ENCODE measurements around the gene TTC27. TPM values are rescaled to one million over a fixed set of nuclear protein-coding genes. Genes with fewer than 3 reads are reported as not detected.

The TTC27 gene
- polyA plus RNA-seq, 4 donors: 3.4 to 14.6 (median 8.1) TPM

- Histone ChIP-seq H3K4me3 (ENCODE audit: low read depth in 1 of 3, low read length in 3 of 3) (no peak overlapping the region), H3K36me3 (ENCODE audit: control insufficient read depth in 3 of 3, insufficient read depth in 2 of 3, low read depth in 1 of 3, low read length in 3 of 3) (peaks cover 0 to 16% (median 5%) of the 10 kb centered on the region in 3 donors), H3K4me1 (ENCODE audit: control insufficient read depth in 3 of 3, insufficient read depth in 2 of 3, low read depth in 1 of 3, low read length in 2 of 3) (no peaks in the 10 kb centered on the region), H3K9me3 (ENCODE audit: control insufficient read depth in 2 of 2, insufficient read depth in 1 of 2, low read depth in 1 of 2, low read length in 1 of 2) (no peaks in the 10 kb centered on the region), H3K27ac (ENCODE audit: low read depth in 1 of 3, low read length in 2 of 3) (no peak overlapping the region), H3K27me3 (ENCODE audit: control insufficient read depth in 3 of 3, insufficient read depth in 3 of 3, low read length in 3 of 3) (no peaks in the 10 kb centered on the region)
- no peak for DNase-seq
- FAIRE-seq: no peak
Observed at GRCh38 chr2:32678825-32679224, 51.0 kb downstream of the TTC27 start.

GRCh38 chr2:32680942-32681341, 53.1 kb downstream of the TTC27 start:
- Histone ChIP-seq H3K9me3 (ENCODE audit: control insufficient read depth in 2 of 2, insufficient read depth in 1 of 2, low read depth in 1 of 2, low read length in 1 of 2) (no peaks in the 10 kb centered on the region), H3K4me3 (ENCODE audit: low read depth in 1 of 3, low read length in 3 of 3) (no peak overlapping the region), H3K4me1 (ENCODE audit: control insufficient read depth in 3 of 3, insufficient read depth in 2 of 3, low read depth in 1 of 3, low read length in 2 of 3) (no peaks in the 10 kb centered on the region), H3K27ac (ENCODE audit: low read depth in 1 of 3, low read length in 2 of 3) (no peak overlapping the region), H3K36me3 (ENCODE audit: control insufficient read depth in 3 of 3, insufficient read depth in 2 of 3, low read depth in 1 of 3, low read length in 3 of 3) (peaks cover 0 to 18% (median 5%) of the 10 kb centered on the region in 3 donors), H3K27me3 (ENCODE audit: control insufficient read depth in 3 of 3, insufficient read depth in 3 of 3, low read length in 3 of 3) (no peaks in the 10 kb centered on the region)
- FAIRE-seq: no peak
- 71 to 78% (median 72%) methylated on average over 4 of the region's 4 CpGs for WGBS, 3 donors
- no peak for DNase-seq

- Histone ChIP-seq H3K4me1 (ENCODE audit: control insufficient read depth in 3 of 3, insufficient read depth in 2 of 3, low read depth in 1 of 3, low read length in 2 of 3) (no peaks in the 10 kb centered on the region), H3K36me3 (ENCODE audit: control insufficient read depth in 3 of 3, insufficient read depth in 2 of 3, low read depth in 1 of 3, low read length in 3 of 3) (peaks cover 0 to 11% (median 7%) of the 10 kb centered on the region in 3 donors), H3K9me3 (ENCODE audit: control insufficient read depth in 2 of 2, insufficient read depth in 1 of 2, low read depth in 1 of 2, low read length in 1 of 2) (no peaks in the 10 kb centered on the region), H3K27me3 (ENCODE audit: control insufficient read depth in 3 of 3, insufficient read depth in 3 of 3, low read length in 3 of 3) (no peaks in the 10 kb centered on the region), H3K27ac (ENCODE audit: low read depth in 1 of 3, low read length in 2 of 3) (no peak overlapping the region), H3K4me3 (ENCODE audit: low read depth in 1 of 3, low read length in 3 of 3) (no peak overlapping the region)
- WGBS, 3 donors: 92 to 95% (median 93%) methylated on average over 5 of the region's 5 CpGs
- DNase-seq (no peak), FAIRE-seq (no peak)
Observed at GRCh38 chr2:32683520-32684086, 55.8 kb downstream of the TTC27 start.

GRCh38 chr2:32688541-32688940, 60.7 kb downstream of the TTC27 start:
- FAIRE-seq: no peak
- no peak for DNase-seq
- Histone ChIP-seq H3K27me3 (ENCODE audit: control insufficient read depth in 3 of 3, insufficient read depth in 3 of 3, low read length in 3 of 3) (no peaks in the 10 kb centered on the region), H3K27ac (ENCODE audit: low read depth in 1 of 3, low read length in 2 of 3) (no peak overlapping the region), H3K4me3 (ENCODE audit: low read depth in 1 of 3, low read length in 3 of 3) (no peak overlapping the region), H3K36me3 (ENCODE audit: control insufficient read depth in 3 of 3, insufficient read depth in 2 of 3, low read depth in 1 of 3, low read length in 3 of 3) (peaks cover 0 to 5% (median 3%) of the 10 kb centered on the region in 3 donors), H3K4me1 (ENCODE audit: control insufficient read depth in 3 of 3, insufficient read depth in 2 of 3, low read depth in 1 of 3, low read length in 2 of 3) (no peaks in the 10 kb centered on the region), H3K9me3 (ENCODE audit: control insufficient read depth in 2 of 2, insufficient read depth in 1 of 2, low read depth in 1 of 2, low read length in 1 of 2) (no peaks in the 10 kb centered on the region)

- Histone ChIP-seq H3K27ac (ENCODE audit: low read depth in 1 of 3, low read length in 2 of 3) (no peak overlapping the region), H3K36me3 (ENCODE audit: control insufficient read depth in 3 of 3, insufficient read depth in 2 of 3, low read depth in 1 of 3, low read length in 3 of 3) (peaks cover 0 to 3% (median 0%) of the 10 kb centered on the region in 3 donors), H3K4me3 (ENCODE audit: low read depth in 1 of 3, low read length in 3 of 3) (no peak overlapping the region), H3K9me3 (ENCODE audit: control insufficient read depth in 2 of 2, insufficient read depth in 1 of 2, low read depth in 1 of 2, low read length in 1 of 2) (no peaks in the 10 kb centered on the region), H3K27me3 (ENCODE audit: control insufficient read depth in 3 of 3, insufficient read depth in 3 of 3, low read length in 3 of 3) (no peaks in the 10 kb centered on the region), H3K4me1 (ENCODE audit: control insufficient read depth in 3 of 3, insufficient read depth in 2 of 3, low read depth in 1 of 3, low read length in 2 of 3) (no peaks in the 10 kb centered on the region)
- DNase-seq (no peak), FAIRE-seq (no peak)
Observed at GRCh38 chr2:32691678-32692077, 63.8 kb downstream of the TTC27 start.

GRCh38 chr2:32696439-32696838, 68.6 kb downstream of the TTC27 start:
- no peaks in the 10 kb centered on the region for H3K9me3 ChIP-seq (ENCODE audit: control insufficient read depth in 2 of 2, insufficient read depth in 1 of 2, low read depth in 1 of 2, low read length in 1 of 2)
- FAIRE-seq (no peak), DNase-seq (no peak)
- WGBS, 3 donors: 92 to 96% (median 93%) methylated on average over 4 of the region's 4 CpGs
- peaks cover 0 to 5% (median 0%) of the 10 kb centered on the region in 3 donors for H3K36me3 ChIP-seq (ENCODE audit: control insufficient read depth in 3 of 3, insufficient read depth in 2 of 3, low read depth in 1 of 3, low read length in 3 of 3)
- H3K4me1 ChIP-seq (ENCODE audit: control insufficient read depth in 3 of 3, insufficient read depth in 2 of 3, low read depth in 1 of 3, low read length in 2 of 3): no peaks in the 10 kb centered on the region
- no peak overlapping the region for H3K4me3 ChIP-seq (ENCODE audit: low read depth in 1 of 3, low read length in 3 of 3)
- no peaks in the 10 kb centered on the region for H3K27me3 ChIP-seq (ENCODE audit: control insufficient read depth in 3 of 3, insufficient read depth in 3 of 3, low read length in 3 of 3)
- H3K27ac ChIP-seq (ENCODE audit: low read depth in 1 of 3, low read length in 2 of 3): no peak overlapping the region

- Histone ChIP-seq H3K9me3 (ENCODE audit: control insufficient read depth in 2 of 2, insufficient read depth in 1 of 2, low read depth in 1 of 2, low read length in 1 of 2) (no peaks in the 10 kb centered on the region), H3K27me3 (ENCODE audit: control insufficient read depth in 3 of 3, insufficient read depth in 3 of 3, low read length in 3 of 3) (no peaks in the 10 kb centered on the region), H3K4me3 (ENCODE audit: low read depth in 1 of 3, low read length in 3 of 3) (no peak overlapping the region), H3K4me1 (ENCODE audit: control insufficient read depth in 3 of 3, insufficient read depth in 2 of 3, low read depth in 1 of 3, low read length in 2 of 3) (no peaks in the 10 kb centered on the region), H3K27ac (ENCODE audit: low read depth in 1 of 3, low read length in 2 of 3) (no peak overlapping the region), H3K36me3 (ENCODE audit: control insufficient read depth in 3 of 3, insufficient read depth in 2 of 3, low read depth in 1 of 3, low read length in 3 of 3) (peaks cover 0 to 5% (median 0%) of the 10 kb centered on the region in 3 donors)
- DNase-seq (no peak), FAIRE-seq (no peak)
Observed at GRCh38 chr2:32697156-32697555, 69.3 kb downstream of the TTC27 start.

GRCh38 chr2:32699151-32699550, 71.3 kb downstream of the TTC27 start:
- no peak for FAIRE-seq
- WGBS, 3 donors: 94 to 98% (median 96%) methylated on average over 1 of the region's 1 CpG
- Histone ChIP-seq H3K36me3 (ENCODE audit: control insufficient read depth in 3 of 3, insufficient read depth in 2 of 3, low read depth in 1 of 3, low read length in 3 of 3) (peaks cover 0 to 9% (median 0%) of the 10 kb centered on the region in 3 donors), H3K4me1 (ENCODE audit: control insufficient read depth in 3 of 3, insufficient read depth in 2 of 3, low read depth in 1 of 3, low read length in 2 of 3) (no peaks in the 10 kb centered on the region), H3K4me3 (ENCODE audit: low read depth in 1 of 3, low read length in 3 of 3) (no peak overlapping the region), H3K9me3 (ENCODE audit: control insufficient read depth in 2 of 2, insufficient read depth in 1 of 2, low read depth in 1 of 2, low read length in 1 of 2) (no peaks in the 10 kb centered on the region), H3K27ac (ENCODE audit: low read depth in 1 of 3, low read length in 2 of 3) (no peak overlapping the region), H3K27me3 (ENCODE audit: control insufficient read depth in 3 of 3, insufficient read depth in 3 of 3, low read length in 3 of 3) (no peaks in the 10 kb centered on the region)
- no peak for DNase-seq

- 91 to 98% (median 92%) methylated on average over 5 of the region's 5 CpGs for WGBS, 3 donors
- H3K4me1 ChIP-seq (ENCODE audit: control insufficient read depth in 3 of 3, insufficient read depth in 2 of 3, low read depth in 1 of 3, low read length in 2 of 3): no peaks in the 10 kb centered on the region
- no peak for FAIRE-seq
Observed at GRCh38 chr2:32701806-32702205, 74.0 kb downstream of the TTC27 start.

More at GRCh38 chr2:32701806-32702205, 74.0 kb downstream of the TTC27 start:
- Histone ChIP-seq H3K27ac (ENCODE audit: low read depth in 1 of 3, low read length in 2 of 3) (no peak overlapping the region), H3K36me3 (ENCODE audit: control insufficient read depth in 3 of 3, insufficient read depth in 2 of 3, low read depth in 1 of 3, low read length in 3 of 3) (peaks cover 0 to 8% (median 3%) of the 10 kb centered on the region in 3 donors), H3K4me3 (ENCODE audit: low read depth in 1 of 3, low read length in 3 of 3) (no peak overlapping the region), H3K27me3 (ENCODE audit: control insufficient read depth in 3 of 3, insufficient read depth in 3 of 3, low read length in 3 of 3) (no peaks in the 10 kb centered on the region), H3K9me3 (ENCODE audit: control insufficient read depth in 2 of 2, insufficient read depth in 1 of 2, low read depth in 1 of 2, low read length in 1 of 2) (no peaks in the 10 kb centered on the region)
- DNase-seq: no peak
